Panc1 (cell line): Measurements from ENCODE around the gene NTMT1. TPM values are rescaled to one million over a fixed set of nuclear protein-coding genes. Genes with fewer than 3 reads are reported as not detected.

ENCODE experiments used
- ATAC-seq: fragments of 200-7000 bp; cut with Tn5 transposase; 2 replicates; pipeline ENCODE4 v1.9.1; 2020; ENCODE audit warnings: mild to moderate bottlenecking, moderate library complexity
- BruUV-seq: library from RNA; stranded (reverse); fragments of 400-500 nt; replicated peaks from 2 replicates; lab custom pipeline; 2021; lab: Mats Ljungman, UMichigan
- CTCF ChIA-PET: fragments of 300-600 bp; sonication (Branson Sonifier 250); formaldehyde crosslinking; loops from one replicate; lab custom pipeline; 2022; ENCODE audit warnings: antibody characterized with exemption; lab: Charles Lee
- POLR2A ChIA-PET: fragments of 300-600 bp; sonication (Branson Sonifier 250); formaldehyde crosslinking; loops from one replicate; lab custom pipeline; 2022; ENCODE audit warnings: antibody characterized with exemption; lab: Charles Lee
- DNase-seq: peaks from one replicate; pipeline ENCODE4 v3.0.0-alpha.2; 2010; ENCODE audit warnings: low read depth, low spot score
- H3K27ac ChIP-seq: 2 replicates; pipeline ENCODE4 v1.5.1; 2011; ENCODE audit warnings: mild to moderate bottlenecking, low read length, inconsistent platforms
- H3K27me3 ChIP-seq: fragments of 200-500 bp; sonication (Bioruptor generic); 2 replicates; pipeline ENCODE4 v1.6.0; 2014; ENCODE audit warnings: low read length, inconsistent platforms; ENCODE audit not compliant: control insufficient read depth, insufficient read depth
- H3K36me3 ChIP-seq: fragments of 200-500 bp; sonication (Bioruptor generic); 2 replicates; pipeline ENCODE4 v1.5.1; 2014; ENCODE audit warnings: inconsistent platforms, mild to moderate bottlenecking, low read length, moderate library complexity; ENCODE audit not compliant: control insufficient read depth, insufficient read depth
- H3K4me1 ChIP-seq: 2 replicates; pipeline ENCODE4 v1.5.1; 2011; ENCODE audit warnings: inconsistent platforms, mild to moderate bottlenecking, low read length, moderate library complexity; ENCODE audit not compliant: control insufficient read depth, insufficient read depth
- H3K4me3 ChIP-seq, 2 experiments: 2 replicates each; pipeline ENCODE4 v1.5.1; 2011 to 2012; ENCODE audit warnings: low read depth in 2 of 2, low read length in 2 of 2, mild to moderate bottlenecking in 2 of 2, inconsistent platforms in 1 of 2, moderate library complexity in 1 of 2
- H3K9me3 ChIP-seq: fragments of 200-500 bp; sonication (Bioruptor generic); 2 replicates; pipeline ENCODE4 v1.5.1; 2014; ENCODE audit warnings: low read depth, mild to moderate bottlenecking, inconsistent platforms, low read length, moderate library complexity; ENCODE audit not compliant: control insufficient read depth, insufficient read depth
- CTCF ChIP-seq: fragments of 450-650 bp; IDR thresholded peaks from 2 replicates; pipeline ENCODE4 v1.5.1; 2017; ENCODE audit warnings: mild to moderate bottlenecking
- POLR2AphosphoS5 ChIP-seq: IDR thresholded peaks from 2 replicates; pipeline ENCODE4 v1.6.1; 2012; ENCODE audit warnings: mild to moderate bottlenecking, low read depth, low read length, moderate library complexity
- REST ChIP-seq, 2 experiments: IDR thresholded peaks; 2 replicates each; pipeline ENCODE4 v1.6.1; 2011 to 2012; ENCODE audit warnings: low read depth in 2 of 2, control low read depth in 1 of 2, low read length in 1 of 2, mild to moderate bottlenecking in 1 of 2, moderate library complexity in 1 of 2; ENCODE audit not compliant: insufficient read depth in 1 of 2
- SIN3A ChIP-seq: IDR thresholded peaks from 2 replicates; pipeline ENCODE4 v1.6.1; 2012; ENCODE audit warnings: low read depth, mild to moderate bottlenecking, low read length, moderate library complexity, borderline replicate concordance; ENCODE audit not compliant: insufficient read depth
- TCF7L2 ChIP-seq: IDR thresholded peaks from 2 replicates; pipeline ENCODE4 v1.6.1; 2011; ENCODE audit warnings: mild to moderate bottlenecking, low read depth, low read length, inconsistent platforms
- in situ Hi-C: cut with HindIII; loops from 2 replicates; pipeline ENCODE4 v1.10.0; 2016; ENCODE audit warnings: low sequenced_read_pairs, low pct_unique_long_range_greater_than_20kb
- intact Hi-C: fragments of 100-400 bp; cut with micrococcal nuclease; formaldehyde crosslinking; loops from one replicate; pipeline ENCODE4 v1.10.0; 2022; ENCODE audit not compliant: unreplicated experiment
- total RNA-seq: library from RNA; stranded (reverse); gene quantifications from one replicate; pipeline ENCODE4 v1.2.1, GENCODE V29; 2021; ENCODE audit not compliant: unreplicated experiment

The NTMT1 gene
- total RNA-seq, 1 experiment from 2014 or later: 47.5 TPM

- no peak for DNase-seq
- TF ChIP-seq SIN3A (no peak), CTCF (no peak), TCF7L2 (no peak), POLR2AphosphoS5 (no peak), REST (IDR thresholded peaks at IDR 0.05; ENCODE audit: insufficient read depth in 1 of 2, low read depth in 2 of 2, low read length in 1 of 2) (no peak)
- H3K4me1 ChIP-seq: peaks cover 3% of the 10 kb centered on the region; the same call in 1 of the 2 replicates
- H3K9me3 ChIP-seq: no peaks in the 10 kb centered on the region
- intact Hi-C loops: no loop called here
- H3K27ac ChIP-seq: no peak overlapping the region
- no TSS peak for BruUV-seq
- no peaks in the 10 kb centered on the region for H3K36me3 ChIP-seq
- no peak overlapping the region for H3K4me3 ChIP-seq
- ChIA-PET POLR2A (no interaction called here), CTCF (no interaction called here)
- in situ Hi-C loops: no loop called here
- H3K27me3 ChIP-seq: no peaks in the 10 kb centered on the region
- ATAC-seq: no peak
These were observed 28.0 kb downstream of the NTMT1 start for GRCh38 chr9:129653823-129654553.

GRCh38 chr9:129654554-129655040, 28.6 kb downstream of the NTMT1 start:
- Histone ChIP-seq H3K4me1 (peaks cover 3% of the 10 kb centered on the region; the same call in 1 of the 2 replicates), H3K9me3 (no peaks in the 10 kb centered on the region), H3K36me3 (no peaks in the 10 kb centered on the region), H3K4me3 (no peak overlapping the region), H3K27me3 (no peaks in the 10 kb centered on the region), H3K27ac (no peak overlapping the region)
- ChIA-PET CTCF (no interaction called here), POLR2A (no interaction called here)
- DNase-seq (no peak), ATAC-seq (no peak)
- in situ Hi-C loops: no loop called here
- TF ChIP-seq CTCF: no peak
- TF ChIP-seq REST (IDR thresholded peaks at IDR 0.05; ENCODE audit: insufficient read depth in 1 of 2, low read depth in 2 of 2, low read length in 1 of 2): no peak
- TF ChIP-seq POLR2AphosphoS5: no peak
- TF ChIP-seq TCF7L2: no peak
- TF ChIP-seq SIN3A: no peak
- intact Hi-C loops: no loop called here
- BruUV-seq: no TSS peak
